Muscle of arm (tissue), 12 donors: ENCODE results near the gene SLCO4A1. TPM values are rescaled to one million over a fixed set of nuclear protein-coding genes. Genes with fewer than 3 reads are reported as not detected.

Experiments
- DNase-seq: peaks from one replicate; pipeline ENCODE4 v3.0.0-alpha.2; 2013
- polyA plus RNA-seq, 12 donors: library from polyadenylated mRNA; unstranded; fragments of 120-200 nt; gene quantifications; one replicate each; pipeline ENCODE4 v1.2.1, GENCODE V29; 2013; ENCODE audit not compliant: insufficient read length in 12 of 12

SLCO4A1 gene
- polyA plus RNA-seq, 12 donors: 0.34 to 2.1 (median 0.60) TPM; not detected in 2

DNA sequence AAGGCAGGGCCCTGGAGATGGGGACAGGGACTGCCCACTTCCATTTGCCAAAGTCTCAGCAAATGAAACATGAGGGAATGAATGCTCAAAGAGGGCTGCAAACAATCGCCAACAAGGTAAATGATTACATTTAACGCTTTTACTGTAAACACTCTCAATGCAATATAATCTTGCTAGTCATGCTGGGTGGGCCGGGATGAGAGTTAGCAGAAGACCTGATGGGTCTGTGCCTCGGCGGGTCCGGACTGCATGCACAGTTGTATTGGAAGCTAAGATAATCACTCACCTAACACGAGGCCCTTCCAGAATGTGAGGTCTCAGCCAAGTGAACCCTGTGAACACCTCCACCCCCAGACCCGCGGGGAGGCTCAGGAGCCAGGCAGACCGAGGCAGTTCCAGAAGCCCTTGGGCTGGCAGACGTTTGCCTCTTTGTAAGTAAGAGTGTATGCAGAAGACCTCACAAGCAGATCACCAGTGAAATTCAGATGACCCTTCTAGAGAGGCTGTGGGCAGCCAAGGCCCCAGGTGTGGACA, 4.7 kb upstream of the SLCO4A1 start:
- DNase-seq: no peak

DNA sequence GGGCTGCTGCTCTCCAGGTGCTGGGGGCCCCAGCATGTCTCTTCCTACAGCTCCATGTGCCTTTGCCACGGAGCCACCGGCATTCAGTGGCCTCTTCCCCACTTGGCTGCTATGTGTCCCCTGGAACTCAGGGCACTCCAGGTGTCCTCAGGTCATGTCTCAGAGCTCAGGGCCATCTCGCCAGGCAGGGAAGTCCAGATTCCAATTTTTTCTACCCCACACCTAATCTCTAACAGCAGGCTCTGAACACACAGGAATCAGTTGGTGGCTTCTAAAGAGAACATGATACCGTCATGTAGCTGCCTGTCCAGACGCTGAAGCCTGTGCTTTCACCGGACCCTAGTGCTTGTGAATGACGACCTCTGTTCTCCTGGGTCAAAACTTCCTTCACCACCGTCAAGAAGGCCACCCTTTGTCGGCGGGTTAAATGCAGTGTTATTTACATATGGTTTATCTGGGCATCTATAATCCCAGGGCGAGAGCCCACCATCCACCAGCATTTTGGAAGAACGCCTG, 4.2 kb upstream of the SLCO4A1 start:
- DNase-seq: no peak

DNA sequence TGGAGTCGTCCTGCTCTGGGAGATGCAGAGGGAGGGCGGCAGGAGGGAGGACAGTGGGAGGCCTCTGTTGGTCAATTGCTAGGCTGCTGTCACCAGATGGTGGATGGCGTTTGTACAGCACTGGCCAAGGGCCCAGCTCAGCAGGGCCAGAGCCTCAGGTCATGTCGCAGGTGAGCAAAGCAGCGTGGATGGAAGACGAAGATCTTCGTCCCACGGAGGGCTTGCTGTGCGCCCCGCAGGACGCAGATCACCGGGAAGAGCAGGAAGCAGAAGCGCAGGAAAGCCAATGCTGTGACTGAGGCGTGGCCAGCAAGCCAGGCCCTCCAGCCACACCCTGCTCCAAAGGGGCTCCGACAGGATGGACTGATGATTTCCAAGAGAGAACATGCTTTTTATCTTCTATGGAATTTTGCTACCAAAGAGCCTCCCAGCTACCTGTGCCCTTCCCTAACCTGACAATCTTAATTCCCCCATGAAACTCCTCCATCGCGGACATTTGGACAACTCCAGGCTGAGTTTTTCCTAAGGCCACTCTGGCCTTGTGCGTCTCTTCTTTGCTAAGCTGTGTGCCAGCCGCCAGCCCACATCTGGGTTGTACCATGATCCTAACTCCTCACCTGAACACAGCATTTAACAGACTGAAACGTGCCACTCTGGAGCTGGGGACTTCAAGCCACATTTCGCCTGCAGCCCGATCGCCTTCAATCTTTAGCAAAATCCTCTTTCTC, 3.5 kb upstream of the SLCO4A1 start:
- DNase-seq: no peak

DNA sequence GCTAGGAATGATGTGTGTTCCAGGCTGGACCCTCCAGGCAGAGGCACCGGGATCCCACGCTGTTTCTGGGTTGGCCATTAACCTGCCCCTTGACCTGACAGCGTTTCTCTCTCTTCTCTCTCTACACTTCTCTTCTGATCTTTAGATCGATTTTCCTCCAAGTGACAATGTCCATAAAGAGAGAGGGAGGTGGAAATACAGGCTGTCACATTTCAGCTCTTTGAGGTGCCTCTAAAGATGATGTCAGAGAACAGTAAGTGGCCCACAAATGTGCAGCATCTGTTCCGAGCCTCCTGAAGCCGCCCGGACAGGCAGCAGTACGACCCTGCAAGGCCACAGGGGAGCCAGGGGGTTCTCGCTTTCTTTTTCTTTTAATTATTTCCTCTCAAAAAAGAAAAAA, 2.5 kb upstream of the SLCO4A1 start:
- no peak for DNase-seq

DNA sequence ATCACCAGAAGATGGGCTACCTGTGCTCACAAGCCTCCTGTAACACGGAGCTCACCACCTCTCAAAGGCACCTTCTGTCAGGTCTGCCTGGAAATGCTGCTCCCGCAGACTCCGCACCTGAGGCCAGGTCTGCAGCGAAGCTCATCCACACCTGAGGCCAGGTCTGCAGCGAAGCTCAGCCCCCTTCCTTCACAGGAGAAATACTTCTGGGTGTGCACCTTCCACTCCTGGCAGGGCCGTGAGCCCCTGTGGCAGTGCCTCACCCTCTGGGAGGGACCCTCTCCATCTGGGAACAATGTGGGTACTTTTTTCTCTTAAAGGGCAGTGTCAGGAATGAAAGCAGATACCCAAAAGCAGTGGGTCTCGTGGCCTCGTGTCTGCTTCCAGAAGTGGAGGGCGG, 1.4 kb upstream of the SLCO4A1 start:
- DNase-seq: no peak

DNA sequence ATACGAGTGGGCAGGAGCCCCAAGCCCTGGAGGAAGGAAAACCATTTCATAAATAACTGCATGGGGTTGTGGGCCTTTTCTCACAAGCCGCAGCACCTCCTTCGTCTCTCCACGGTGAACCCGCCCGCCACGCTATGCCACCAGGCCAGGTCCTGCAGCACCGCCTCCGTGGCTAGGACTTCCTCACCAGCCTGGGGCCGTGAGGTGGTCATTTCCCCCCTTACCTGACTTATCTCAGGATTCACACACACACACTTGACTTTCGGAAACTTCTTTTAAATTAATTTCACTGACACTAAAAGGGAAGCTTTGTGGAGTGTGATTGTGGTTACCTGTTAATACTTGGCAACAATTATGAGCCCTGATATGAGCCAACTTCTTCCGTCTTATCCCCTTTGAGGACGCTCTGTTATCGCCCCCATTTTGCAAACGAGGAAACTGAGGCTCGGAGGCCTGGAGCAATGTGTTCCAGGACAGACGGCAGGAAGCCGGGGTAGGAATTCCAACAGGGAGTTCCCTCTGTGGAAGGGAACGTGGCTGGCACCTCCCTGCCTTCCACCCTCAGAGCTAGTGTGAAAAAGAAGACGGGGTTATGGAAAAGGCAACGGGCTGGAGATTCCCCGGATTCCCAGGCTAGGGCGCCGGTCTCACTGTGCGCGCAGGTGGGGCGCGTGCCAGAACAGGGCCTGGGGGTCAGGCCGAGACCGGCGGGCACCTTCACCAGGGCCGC, 817 bp upstream of the SLCO4A1 start:
- DNase-seq: no peak

DNA sequence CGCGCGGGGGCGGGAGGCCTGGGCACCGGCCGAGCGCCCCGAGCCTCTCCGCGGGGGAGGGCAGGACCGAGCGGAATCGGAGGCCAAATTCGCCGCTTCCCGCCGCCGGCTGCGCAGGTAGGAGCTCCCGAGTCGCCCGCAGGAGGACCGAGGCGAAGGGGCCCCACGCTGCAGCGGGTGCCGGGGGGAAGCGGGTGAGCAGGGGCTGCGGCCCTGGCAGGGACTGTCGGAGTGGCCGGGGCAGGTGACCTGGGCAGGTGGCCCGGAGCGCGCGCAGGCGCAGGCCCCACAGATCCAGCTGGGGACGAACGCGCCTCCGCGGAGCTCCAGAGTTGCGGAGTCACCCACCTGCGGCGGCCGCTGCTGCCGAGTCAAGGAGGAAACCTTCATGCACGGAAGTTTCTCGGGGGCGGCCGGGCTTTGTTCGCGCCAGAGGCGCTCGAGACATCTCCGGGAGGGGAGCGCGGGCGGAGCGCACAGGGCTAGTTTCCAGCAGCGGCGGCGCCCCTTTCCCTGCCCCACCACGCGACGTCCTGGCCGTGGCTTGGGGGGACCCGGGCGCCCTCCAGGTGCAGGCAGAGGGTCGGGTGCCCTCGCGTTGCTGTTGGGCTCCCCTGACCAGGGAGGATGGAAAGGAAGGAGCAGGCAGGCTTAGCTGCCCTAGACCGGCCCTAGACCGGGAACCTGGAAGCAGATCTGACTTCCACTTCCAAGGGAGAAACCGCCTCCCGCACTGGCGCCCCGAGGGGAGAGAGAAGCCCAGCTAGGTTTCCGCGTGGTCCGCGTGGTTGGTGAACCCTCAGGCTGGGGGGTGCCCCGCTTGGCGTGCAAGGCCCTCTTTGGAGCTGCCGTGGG, 590 bp downstream of the SLCO4A1 start:
- no peak for DNase-seq

DNA sequence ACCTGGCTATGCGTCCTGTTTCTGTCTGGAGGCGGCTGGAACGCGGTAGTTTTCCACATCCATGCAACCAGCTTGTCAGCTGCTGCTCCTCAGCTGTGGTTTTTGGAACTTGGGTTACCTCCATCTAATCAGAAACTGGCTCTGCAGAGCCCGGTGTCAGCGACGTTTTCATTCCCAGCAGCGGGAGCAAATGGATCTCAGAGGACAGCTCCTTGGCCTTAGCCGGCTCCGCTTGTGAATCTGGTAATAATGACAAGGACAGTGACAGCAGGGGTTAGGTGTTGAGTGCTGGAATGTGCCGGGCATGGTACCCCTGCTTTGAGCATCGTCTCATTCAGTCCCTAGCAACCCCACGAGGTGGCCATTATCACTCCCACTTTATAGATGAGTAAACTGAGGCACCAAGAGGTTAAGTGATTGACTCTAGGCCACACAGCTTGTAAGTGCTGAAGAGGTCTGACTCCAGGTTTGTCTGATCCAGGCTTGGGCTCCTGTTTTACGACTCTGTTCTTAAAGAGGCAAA, 1.3 kb downstream of the SLCO4A1 start:
- no peak for DNase-seq

DNA sequence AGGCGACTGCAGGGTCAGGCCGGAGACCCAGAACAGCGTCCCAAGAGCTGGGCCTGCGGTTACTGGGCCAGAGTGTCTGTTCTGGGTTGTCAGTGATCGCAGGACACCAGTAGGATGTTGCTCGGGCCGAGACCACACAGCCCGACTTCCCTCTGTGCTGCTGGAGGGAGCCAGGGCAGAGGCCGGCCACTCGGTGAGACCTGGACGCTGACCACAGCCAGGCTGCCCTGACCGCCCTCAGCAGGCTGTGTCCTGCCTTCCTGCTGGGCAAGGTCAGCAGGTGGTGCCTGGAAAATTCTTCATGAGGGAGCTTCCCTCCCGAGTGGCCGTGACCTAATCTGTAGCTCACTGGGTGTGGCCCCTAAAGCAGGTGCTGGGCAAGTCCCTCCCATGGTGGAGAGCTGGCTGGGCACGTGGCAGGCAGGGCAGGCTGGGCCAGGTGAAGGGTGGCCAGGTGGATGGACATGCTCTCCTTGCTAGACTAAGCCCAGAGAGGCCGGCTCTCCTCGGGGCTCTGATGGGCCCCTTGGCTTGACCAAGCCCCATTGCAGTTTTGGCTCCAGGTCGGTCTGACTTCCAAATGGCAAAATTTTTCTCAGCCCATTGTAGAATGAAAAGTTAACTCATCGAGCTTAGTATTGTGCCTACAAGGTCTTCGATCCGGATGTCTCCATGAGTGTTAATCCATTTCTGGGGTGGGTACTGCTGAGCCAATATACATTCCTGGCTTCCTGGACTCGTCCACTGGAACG, 1.9 kb downstream of the SLCO4A1 start:
- no peak for DNase-seq

DNA sequence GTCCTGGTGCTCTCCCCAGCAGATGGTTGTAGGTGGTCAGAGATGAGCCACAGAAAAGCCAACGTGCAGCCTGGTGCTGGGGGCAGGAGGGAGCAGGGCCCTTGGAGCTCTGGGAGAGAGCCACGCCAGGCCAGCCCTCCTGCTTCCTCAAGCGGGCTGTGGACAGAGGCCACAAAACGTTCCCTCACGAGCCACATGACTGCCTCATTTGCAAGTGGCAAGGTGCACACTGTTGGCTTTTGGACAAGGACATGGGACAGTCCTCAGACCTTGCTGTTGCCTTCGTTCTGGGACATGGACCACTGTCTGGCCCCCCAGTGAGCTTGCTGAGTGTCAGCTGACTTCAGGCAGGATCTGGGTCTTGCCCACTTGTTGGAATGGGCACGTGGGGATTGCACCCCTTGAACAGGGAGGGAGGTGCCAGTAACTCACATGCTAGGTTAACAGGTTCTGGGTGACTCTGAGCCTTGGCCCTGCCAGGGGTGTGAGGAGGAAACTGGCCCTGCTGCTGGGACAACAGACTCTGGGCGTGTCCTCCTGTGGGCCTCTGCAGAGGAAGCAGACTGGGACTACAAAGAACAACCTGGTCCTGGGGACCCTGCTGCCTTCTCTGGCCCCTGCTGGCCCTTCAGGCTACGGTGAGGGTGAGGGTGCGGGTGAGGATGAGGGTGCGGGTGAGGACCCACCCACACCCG, 2.6 kb downstream of the SLCO4A1 start:
- no peak for DNase-seq

DNA sequence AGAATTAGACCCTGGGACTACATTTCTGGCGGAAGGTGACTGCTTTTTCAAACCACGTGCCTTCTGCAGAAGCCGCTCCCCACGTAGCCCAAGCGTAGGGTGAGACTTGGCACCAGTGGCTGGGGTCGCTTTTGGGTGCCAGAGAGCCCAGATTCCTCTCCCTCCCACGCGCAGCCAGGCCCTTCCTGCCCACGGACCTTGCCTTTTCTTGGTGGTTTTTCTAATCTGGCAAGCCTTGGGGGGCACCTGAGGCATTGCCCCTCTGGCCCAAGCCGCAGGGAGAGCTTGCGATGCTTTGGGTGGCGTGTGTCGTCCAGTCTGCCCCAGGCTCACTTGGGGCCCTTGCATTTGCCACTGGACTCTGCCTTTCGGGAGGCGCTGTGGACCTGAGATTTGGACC, 3.3 kb downstream of the SLCO4A1 start:
- DNase-seq: no peak

DNA sequence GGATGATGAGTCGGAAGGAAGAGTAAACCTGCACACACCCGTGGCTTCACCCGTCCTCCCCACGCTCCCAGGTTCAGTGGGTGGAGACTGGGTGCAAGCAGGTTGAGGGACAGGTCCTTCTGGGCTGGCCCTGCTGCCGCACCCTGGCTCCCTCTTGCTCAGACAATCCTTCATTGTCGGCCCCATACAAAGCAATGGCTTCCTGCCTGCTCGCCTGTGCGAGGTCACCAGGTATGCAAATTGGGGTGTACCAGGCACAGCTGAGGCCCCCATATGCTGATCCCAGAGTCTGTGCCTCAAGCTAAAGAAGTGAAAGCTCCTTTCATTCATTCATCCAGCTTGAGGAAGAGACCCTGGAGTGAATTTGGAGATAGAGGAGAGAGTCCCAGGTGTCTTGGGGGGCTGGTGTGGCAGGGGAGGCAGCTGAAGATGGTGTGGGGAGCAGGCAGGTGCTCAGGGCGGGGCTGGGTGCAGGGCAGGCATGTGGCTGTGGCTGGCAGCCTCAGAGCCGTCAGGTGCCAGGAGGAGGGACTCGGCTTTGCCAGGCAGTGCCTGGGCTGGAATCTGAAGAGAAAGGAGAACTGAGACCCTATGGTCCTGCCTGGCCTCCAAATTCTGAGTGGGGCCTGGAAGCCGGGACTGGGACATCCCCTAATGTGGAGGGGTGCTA, 4.7 kb downstream of the SLCO4A1 start:
- DNase-seq: no peak

DNA sequence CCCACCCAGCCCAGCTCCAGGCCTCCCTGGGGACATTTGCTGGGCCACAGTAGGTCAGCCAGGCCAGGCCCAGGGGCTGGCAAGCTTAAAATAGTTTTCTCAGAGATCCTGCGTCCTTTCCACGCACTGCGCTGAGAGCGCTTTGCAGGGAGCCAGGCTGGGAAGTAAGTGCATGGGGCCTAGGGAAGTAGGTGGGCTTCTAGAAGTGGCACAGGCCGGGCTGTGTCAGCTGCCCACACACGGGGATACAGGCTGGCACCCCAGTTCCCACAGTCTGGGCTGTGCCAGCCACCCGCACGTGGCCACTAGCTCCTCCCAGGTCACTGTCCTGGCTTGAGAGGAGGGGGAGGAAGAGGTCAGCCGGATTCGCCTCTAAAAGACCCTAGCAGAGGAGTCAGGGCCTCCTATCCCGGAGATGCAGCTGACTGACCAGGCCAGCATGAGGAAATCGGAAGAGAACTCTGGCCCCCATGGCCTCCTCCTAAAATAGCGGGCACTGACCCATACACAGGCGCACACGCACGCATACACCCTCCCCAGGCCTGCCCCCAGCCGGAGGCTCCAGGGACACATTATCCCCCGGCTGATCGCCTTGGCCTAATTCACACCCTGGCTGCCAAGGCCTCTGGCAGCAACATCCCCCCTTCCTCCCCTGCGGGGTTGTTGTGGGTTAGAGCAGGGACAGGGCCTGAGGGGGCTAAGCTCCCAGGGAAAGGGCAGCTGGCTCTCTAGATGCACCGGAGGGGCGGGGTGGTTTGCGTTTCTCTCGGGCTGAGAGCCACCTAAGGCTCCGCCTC, 5.4 kb downstream of the SLCO4A1 start:
- DNase-seq: no peak

DNA sequence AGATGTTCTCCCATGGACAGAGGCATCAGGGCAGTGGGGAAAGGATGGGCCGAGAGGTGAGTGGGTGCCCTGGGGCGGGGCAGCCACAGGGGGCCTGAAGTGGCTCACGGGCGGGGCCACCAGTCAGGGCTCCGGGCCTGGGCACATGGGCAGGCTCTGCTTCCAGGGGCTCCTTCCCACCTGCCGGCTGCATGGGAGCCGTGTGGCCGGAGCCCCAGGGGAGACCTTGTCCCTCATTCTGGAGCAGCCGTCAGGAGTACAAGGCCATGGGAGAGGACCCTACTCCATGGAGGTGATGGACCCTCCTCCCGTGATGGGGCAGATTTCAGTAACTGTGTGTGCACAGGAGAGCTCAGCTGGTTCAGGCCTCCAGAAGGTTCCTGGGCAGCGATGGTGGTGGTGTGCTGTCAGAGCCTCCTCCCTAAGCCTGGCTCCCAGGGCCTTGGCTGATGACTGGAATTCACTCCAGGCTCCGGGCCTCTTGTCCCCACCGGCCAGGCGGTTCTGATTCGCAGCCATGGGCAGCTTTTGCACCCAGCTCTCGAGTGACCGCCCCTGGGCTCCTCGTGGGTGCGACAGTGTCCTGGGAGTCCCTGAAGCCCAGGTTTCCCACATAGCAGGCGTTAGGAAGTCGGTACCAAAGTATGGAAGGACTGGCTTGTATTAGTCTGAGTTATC, 6.2 kb downstream of the SLCO4A1 start:
- DNase-seq: no peak

DNA sequence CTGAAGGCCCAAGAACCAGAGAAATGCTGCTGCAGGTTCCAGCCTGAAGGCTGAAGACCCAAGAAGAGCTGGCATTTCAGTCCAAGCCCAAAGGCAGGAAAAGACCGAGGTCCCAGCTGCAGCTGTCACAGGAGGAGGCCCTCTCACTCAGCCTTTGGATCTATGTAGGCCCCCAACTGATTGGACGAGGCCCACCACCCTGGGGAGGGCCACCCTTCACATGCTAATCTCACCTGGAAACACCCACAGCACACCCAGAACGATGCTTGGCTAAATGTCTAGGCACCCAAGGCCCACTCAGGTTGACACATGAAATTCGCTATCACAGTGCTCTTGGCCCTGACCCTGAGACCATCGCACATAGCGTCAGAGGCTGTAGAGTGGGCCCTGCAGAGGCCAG, 6.8 kb downstream of the SLCO4A1 start:
- no peak for DNase-seq

DNA sequence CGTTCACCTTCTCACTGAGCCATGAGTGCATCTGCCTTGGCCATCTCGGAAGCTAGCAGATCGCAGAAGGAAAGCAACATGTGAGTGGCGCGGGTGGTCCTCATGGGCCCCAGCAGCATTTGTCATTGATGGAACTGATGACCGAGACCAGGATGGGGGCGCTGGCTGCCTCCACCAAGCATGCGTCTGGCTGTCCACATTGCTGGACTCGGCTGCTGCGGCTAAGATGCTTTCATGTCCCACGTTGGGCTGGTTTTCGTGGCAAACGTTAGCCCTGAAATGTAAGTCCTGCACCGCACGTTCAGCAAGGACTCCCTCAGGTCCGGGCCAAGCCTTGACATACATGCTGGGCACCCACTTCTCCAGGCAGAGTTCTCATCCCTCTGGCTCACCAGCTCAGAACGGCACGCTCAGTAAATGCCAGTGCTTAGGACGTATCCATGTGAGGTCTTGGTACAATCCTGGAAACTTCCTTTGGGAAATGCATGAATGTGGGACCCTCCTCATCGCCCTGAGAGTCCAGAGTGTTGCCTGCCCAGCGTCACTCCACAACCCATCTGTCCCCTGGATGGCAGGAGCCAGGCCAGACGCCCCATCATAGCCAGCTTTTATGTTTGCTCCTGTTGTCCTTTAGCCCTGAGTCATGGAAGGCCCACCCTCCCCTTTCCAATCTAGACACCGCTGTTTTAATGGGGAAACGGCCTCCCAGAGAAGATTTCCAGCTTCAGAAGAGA, 8.4 kb downstream of the SLCO4A1 start:
- no peak for DNase-seq

DNA sequence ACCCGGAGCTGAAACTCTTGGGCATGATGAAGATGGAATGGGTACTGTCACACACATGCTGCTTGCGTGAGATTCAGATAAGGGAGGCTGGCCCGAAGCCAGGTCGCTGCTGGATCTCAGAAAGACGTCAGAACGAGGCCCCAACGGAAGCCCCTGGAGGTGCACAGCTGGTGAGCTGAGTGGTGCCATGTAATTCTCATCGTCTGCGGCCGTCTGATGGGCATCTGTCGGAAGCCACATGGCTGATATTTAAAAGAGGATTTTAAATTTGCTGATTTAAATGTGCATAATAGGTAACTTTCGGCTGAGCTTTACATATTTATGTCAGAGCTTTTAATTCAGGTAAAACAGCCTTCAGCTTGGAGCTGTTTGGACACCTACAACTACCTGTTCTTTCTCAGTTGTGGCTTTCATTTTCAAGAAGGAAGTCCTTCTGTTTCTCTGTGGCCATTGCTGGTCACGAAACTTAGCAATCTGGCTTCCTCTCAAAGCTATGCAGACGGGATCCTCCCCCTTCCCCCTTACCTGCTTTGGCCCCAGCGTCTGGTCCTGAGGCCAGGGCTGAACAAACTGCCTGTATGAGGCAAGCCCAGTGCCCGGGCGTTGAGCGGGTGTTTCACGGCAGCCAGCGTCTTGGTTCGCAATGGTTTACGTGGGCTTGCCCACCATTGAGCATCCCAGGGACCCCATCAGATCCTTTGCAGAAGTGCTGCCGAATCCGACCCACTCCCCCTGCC, 9.2 kb downstream of the SLCO4A1 start:
- DNase-seq: no peak
